GM21619 (cell line): ENCODE measurements around the gene ZBTB49.
"Not testable (repeated sequence)": the region's sequence is repeated elsewhere in the genome, so short reads cannot be mapped to it uniquely, and the experiment has no call there.

Experiments used
- ATAC-seq: cut with Tn5 transposase; IDR thresholded peaks from one replicate; pipeline ENCODE4 v1.9.1; 2021; ENCODE audit not compliant: unreplicated experiment

Gene ZBTB49

DNA sequence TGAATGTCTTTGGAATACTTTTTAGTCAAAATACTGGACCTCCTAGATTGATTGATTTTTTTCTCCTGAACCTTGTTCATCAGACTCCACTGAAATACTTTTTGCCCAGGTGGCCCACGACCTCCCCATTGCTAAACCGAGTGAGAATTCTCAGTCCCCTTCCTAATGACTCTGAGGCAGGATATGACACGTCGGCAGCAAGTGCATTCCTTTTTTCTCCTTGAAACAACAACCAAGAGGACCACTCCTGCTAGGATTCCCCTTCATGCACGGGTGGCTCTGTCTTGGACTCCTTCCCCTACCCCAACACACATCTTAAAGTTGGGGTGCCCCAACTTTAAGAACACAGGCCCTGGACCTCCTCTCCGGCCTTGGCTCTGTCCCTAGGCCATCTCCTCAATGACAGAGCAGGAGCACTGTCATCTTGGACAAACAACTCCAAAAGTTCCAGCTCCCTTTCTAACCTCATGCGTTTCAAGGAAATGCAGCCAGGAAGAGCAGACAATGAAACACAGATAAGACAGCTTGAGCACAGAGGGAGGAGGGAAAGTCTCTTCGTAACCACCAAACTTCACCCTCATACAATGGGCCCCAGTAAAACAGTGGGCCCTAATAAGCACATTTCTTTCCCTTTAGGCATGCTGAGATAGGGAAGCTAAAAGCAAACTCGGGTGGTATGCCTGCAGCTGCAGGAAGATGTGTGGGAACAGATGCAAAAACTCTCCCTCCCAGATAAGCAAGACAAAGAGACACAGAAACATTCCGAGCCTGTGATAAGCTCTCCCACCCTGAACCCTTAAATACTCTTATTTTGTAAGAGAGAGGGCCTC is 33.9 kb downstream of the ZBTB49 start:
- no peak for ATAC-seq

DNA sequence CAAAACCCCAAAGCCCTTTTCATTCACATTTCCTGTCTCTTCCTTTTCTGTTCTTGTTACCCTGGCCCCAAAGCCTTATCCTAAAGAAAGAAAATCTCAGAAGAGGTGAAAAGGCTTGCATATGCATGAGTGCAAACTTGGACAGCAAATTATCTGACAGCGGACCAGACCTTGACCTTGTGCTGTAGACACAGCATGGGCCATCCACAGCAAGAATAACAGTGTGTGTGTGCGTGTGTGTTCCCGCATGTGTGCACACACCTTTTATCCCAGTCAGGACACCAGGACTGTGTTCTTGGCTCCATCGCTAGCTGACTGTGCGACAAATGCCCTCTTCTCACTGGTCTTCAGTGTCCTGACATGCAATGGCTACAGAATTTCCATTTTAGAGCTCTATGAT is 35.3 kb downstream of the ZBTB49 start:
- no peak for ATAC-seq

DNA sequence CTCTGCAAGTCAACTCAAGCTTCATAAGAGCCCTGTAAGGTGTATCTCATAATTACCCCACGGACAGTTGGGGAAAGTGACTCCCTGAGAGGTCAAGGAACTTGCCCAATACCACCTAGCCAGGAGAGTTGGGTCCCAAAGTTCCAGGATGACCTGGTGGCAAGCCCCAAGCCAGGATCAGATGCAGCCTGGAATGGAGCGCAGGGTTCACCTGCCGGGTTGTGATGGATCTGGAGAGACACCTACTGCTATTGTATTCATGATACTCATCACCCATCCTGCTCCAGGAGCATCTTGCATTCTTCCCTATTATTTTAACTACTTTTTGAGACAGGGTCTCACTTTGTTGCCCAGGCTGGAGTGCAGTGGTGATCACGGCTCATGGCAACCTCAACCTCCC is 36.1 kb downstream of the ZBTB49 start:
- ATAC-seq, result no peak

DNA sequence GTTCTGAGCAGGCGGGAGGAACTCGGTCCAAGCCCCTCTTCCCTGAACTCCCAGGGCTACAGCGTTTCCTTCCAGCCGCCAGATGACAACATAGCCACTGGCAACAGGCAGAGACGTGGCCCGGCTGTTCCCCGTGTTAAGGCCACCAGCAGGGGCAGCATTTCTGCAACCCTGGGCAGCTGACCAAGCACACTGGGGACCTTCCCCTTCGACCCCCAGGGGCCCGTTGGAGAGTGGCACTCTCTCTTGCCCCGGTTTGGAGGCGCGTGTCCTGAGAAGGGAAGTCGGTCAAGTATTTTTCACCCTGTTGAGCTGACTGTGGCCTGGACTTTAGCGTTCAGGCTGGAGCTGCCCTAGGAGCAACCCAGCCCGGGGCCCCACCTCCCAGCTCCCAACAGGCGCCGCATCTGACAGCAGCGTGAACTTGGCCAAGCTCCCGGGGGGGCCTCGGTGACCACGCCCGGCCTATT is 37.6 kb downstream of the ZBTB49 start:
- no peak for ATAC-seq

DNA sequence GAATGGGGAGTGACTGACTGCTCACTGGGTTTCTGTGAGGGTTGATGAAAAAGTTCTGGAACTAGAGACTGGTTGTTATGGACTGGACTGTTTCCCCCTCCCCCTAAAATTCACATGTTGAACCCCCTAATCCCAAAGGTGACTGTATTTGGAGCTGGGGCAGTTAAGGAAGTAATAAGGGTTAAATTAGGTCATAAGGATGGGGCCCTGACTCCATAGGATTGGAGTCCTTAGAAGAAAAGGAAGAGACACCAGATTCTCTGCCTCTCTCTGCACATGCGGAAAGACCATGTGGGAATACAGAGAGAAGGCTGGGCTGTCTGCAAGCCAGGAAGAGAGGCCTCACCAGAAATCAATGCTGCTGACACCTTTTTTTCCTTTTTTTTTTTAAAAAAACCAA is 38.2 kb downstream of the ZBTB49 start:
- ATAC-seq, result no peak

DNA sequence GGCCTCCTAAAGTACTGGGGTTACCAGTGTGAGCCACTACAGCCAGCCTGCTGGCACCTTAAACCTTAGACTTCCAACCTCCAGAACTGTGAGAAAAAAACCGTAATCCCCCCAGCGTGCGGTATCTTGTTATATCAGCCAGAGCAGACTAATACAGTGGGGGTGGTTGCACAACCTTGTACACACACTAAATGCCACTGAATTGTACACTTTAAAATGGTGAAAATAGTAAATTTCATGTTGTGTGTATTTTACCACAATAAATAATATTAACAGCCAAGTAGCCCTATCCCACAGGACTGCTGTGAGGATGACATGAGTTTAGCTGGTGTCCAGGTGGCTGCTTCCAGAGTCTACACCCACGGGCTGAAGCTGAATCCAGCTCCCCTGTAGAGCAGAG is 38.8 kb downstream of the ZBTB49 start:
- ATAC-seq, result no peak

DNA sequence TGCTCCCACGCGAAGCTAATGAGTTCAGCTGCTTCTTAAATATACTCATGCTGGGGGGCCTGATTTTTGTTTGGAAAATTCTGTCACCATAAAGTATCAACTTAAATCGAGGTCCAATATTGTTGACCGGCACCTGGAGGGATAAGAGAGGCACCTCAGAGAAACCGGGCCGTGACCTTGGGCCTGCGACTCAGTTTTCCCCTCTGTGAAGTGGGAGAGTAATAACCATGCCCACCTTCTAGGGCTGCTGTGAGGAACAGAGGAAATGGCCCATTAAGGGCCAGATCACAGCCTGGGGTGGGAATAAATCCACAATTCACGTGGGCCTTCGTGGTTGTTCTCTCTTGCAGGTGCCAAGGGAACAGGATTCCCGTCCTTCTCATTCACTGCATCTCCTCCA is 39.4 kb downstream of the ZBTB49 start:
- ATAC-seq, result no peak

DNA sequence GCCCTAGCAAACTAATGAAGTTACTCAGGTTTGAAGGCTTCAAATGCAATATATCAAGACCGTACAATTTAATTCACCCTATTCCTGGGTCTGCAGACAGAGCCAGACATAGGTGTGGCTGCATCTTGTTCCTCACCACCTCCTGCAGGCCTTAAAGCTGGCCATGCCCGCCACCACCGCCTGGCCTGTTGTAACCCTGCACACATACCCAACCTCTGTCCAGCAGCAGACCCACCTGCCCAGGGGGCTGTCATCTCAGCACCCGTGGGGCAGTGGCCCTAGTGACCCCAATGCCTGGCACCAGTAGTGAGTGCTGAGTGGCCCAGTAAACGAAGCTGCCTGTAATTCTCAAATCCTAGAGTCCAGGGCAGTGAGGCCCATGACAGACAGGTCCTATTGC is 40.7 kb downstream of the ZBTB49 start:
- ATAC-seq, result no peak

DNA sequence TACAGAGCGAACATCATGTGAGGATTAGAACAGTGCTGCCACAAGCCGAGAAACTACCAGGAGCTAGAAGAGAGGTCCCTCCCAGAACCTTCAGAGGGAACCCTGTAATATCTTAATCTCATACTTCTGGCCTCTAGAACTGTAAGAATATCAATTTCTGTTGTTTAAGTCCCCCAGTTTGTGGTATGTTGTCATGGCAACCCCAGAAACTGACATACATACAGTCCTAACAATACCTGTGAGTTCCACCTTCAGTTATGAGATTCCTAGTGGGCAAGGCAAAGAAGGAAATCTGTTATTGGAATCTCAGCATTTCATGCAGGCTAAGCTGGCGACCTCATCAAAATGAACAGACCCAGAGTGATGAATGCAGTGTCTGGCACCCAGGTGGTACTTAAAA is 42.5 kb downstream of the ZBTB49 start:
- ATAC-seq, result no peak

DNA sequence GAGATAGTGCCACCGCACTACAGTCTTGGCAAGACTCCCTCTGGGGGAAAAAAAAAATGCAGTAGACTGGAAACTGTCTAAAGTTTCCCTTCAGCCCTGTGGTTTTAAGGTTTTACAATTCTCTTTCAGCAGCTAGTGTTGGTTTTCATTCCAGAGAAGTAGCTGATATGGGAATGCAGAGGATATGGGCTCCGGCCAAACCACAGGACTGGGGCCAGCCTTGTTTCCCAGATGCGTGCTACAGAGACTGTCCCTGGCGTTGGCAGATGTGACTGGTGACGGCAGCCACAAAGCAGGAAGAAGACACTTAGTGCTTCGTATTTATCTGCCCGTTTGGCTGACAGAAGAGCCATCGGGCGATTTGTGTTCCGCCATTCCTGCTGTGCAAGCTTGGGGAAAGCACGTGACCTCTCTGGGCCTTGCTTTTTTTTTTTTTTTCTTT is 43.2 kb downstream of the ZBTB49 start:
- no peak for ATAC-seq

DNA sequence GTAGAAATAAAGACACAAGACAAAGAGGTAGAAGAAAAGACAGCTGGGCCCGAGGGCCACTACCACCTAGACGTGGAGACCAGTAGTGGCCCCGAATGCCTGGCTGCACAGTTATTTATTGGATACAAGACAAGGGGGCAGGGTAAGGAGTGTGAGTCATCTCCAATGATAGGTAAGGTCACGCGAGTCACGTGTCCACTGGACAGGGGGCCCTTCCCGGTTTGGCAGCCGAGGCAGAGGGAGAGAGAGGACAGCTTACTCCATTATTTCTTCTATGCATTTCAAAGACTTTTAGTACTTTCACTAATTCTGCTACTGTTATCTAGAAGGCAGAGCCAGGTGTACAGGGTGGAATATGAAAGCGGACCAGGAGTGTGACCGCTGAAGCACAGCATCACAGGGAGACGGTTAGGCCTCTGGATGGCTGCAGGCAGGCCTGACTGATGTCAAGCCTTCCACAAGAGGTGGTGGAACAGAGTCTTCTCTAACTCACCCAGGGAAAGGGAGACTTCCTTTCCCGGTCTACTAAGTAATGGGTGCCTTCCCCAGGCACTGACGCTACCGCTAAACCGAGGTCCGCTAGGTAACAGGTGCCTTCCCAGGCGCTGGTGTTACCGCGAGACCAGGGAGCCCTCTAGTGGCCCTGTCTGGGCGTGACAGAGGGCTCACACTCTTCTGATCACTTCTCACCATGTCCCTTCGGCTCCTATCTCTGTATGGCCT is 44.9 kb downstream of the ZBTB49 start:
- ATAC-seq, result peak; percentile 80

DNA sequence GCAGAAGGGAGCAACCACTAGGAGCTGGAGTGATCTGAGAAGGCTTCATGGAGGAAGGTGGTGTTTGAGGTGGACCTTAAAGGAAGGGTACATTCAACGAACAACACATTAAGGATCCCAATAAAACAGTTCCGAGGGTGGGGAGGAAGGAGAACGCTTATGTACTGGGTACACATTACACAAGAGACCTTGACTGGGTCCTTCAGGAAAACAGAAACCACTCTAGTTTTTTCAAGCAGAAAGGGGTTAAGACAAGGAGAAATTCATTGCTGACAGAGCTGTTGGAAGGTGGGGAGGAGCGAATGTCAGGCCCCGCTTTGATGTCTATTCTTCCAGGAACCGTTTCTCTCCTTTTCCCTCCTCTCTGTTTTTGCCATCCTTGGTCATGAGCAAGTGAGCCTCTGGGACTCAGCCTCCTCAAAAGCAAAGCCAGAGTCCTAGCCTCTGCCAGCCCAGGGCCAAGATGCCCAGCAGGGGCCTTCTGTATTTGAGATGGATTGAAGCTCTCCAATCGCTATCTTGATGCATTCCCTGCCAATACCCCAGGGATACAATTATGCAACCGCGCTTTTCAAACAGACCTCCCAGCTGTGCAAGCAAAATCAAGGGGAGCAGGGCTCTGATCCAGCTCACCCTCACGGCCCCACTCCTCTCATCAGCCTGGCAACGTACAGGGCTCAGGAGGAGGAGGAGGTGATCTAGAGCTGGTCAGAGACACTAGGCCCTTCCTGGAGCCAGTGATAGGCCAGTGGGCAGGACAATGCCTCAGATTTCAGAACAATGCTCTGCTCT is 48.4 kb downstream of the ZBTB49 start:
- ATAC-seq, result no peak

DNA sequence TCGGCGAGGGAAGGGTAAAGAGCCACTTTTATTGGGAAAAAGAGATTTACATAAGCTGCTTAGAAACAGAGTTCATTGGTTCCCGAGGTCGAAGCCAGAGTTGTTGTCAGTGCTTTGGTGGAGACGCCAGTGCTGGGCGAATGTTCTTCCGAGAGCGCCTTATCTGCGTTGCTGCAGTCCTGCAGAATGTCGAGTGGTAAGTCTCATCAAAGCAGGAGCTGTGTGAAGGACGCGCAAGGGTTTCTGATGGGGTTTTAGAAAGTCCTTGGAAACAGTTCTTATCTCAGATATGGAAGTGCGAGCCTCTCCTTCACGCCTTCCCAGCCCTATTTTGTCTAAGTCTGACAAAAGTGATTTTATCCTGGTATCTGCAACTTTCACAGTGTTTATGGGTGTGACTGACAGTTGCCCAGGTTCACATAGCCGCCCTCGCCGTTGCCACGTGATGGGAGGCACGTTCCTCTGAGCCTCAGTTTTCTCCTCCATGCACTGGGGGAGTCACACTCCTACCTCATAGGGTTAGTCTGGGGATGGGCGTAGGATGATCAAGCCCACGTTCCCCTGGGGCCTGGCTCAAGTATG is 49.5 kb downstream of the ZBTB49 start:
- no peak for ATAC-seq

DNA sequence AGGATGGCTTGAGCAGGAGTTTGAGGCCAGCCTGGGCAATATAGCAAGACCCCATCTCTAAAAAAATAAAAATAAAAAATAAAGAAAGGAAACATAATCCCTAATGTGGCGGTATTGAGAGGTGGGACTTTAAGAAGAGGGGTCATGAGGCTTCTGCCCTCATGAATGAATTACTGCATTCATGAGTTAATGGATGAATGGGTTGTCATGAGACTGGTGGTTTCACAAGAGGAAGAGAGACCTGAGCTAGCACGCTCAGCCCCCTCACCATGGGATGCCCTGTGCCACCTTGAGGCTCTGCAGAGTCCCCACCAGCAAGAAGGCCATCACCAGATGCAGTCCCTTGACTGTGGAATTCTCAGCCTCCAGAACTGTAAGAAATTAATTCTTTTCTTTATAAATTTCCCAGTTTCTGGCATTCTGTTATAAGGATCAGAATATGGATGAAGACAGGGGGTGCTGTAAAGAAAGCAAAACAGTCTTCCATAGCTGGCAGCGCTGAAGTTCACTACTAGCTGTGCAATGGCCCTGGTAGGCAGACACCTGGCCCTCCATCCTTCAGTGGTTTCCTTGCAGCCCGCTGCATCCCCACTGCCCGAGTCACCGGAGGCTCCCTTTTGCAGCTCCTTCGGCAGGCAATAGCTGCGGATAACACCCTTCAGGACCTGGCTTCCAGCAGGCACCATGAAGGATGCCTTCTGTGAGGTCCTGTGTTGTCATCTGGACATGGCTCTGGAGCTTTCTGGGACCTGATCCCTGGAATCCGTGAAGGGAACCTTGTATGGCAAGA is 52.0 kb downstream of the ZBTB49 start:
- no peak for ATAC-seq

DNA sequence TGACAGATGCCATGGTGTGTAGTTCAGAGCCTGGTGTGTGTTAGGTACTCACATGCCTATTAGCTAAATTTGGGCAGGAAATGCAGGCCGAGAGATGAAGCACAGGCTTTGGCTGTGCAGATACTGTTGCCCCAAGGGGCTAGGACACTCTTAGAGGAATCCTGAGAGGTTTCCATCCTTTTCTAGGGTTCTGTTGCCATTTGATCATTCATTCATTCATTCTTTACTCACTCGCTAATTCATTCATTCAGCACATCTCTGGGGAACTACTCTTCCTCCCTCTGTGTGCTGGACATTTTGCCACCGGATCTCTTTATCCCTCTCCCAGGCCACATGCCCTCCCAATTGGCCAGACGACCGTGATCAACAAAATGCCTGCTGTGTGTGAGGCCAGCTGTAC is 53.0 kb downstream of the ZBTB49 start:
- no peak for ATAC-seq

DNA sequence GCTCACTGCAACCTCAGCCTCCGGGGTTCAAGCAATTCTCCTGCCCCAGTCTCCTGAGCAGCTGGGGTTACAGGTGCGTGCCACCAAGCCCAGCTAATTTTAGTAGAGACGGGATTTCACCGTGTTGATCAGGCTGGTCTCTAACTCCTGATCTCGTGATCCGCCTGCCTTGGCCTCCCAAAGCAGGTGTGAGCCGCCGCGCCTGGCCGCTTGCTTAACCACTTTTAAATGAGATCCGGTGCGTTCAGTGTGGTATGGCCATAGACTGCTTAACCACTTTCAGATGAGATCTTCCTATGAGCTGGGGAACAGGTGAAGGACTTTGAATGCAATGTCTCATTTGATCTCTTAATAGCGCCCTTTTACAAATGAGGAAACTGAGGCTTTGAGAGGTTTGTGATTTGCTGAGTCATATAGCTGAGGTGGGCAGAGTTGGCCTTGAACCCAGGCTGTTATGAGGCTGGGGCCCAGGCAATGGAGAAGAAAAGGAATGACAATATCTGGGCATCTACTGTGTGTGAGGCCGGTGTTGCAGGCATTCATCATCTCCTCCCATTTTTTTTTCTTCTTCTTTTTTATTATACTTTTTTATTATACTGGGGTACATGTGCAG is 55.0 kb downstream of the ZBTB49 start:
- ATAC-seq, result peak; percentile 91

DNA sequence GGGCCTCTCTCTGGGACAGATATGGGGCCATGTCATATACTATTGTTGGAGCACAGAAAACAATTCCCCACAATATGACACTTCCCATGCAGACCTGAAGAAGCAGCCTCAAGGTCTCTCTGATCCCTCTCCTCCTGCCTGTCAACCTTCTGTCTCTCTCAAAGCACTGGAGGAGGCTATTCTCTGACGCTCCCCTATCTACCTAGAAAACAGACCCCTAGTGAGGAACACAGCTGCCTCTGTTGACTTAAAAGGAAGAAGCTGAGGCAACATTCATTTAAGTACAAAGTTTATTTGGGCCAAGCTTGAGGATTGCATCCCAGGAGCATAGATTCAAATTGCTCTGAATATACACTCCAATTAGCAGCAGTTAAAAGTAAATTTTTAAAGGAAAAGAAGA is 57.5 kb downstream of the ZBTB49 start:
- no peak for ATAC-seq

DNA sequence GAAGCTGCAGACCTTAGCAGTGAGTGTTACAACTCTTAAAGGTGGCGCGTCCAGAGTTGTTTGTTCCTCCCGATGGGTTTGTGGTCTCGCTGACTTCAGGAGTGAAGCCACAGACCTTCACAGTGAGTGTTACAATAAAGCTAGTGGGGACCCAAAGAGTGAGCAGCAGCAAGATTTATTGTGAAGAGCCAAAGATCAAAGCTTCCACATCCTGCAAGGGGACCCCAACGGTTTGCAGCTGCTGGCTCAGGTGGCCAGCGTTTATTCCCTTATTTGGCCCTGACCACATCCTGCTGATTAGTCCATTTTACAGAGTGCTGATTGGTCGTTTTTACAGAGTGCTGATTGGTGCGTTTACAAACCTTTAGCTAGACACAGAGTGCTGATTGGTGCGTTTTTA is 58.5 kb downstream of the ZBTB49 start:
- not testable (repeated sequence) for ATAC-seq

DNA sequence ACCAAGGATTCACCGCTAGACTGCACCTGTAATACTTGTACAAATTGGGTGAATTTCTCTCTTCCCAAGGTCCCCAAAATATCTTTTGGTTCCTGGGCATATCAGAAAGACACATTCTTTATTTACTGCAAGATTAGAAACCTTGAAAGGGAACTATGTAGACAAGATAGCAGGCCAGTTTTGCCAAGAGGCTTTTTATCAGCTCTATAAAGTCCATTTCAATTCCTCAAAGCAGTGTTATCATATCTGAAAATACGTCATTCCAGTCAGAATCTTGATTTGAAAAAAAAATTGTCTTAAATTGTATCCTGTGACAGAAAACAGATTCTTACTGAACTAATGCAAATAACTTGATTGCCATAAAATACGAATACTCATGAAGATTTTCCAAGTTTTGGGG is 59.8 kb downstream of the ZBTB49 start:
- no peak for ATAC-seq

DNA sequence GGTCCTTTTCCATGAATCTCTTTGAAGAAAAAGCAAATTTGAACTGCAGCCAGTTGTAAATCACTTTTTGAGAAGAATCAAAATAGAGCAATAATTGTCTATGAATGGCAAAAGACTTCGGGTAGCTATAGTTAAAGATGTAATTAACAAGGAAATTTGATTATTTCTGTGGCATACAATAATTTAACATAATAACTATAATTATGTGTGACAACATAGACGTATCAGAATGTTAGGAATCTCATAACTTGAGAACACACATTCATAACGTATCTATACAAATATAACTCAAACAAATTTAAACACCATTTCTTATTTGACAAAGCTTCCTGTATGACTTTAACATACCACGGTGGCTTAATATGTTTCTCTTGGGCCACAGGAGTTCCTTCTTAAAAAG is 60.9 kb downstream of the ZBTB49 start:
- ATAC-seq, result no peak
